Right lobe of liver (tissue), 4 donors: Measurements from ENCODE around the gene IL21R.

Experiments used
- POLR2A ChIP-seq: fragments of 450-650 bp; IDR thresholded peaks from one replicate; pipeline ENCODE4 v1.6.1; 2017; ENCODE audit warnings: antibody characterized with exemption, mild to moderate bottlenecking
- TF ChIP-seq, protein P1 (sequence below), 4 donors: fragments of 200-600 bp in 3 of 4; fragments of 450-650 bp in 1 of 4; IDR thresholded peaks; one replicate each; pipeline versions ENCODE4 v1.5.1 to v1.8.0; 2016 to 2022; ENCODE audit warnings: antibody characterized with exemption in 4 of 4, mild to moderate bottlenecking in 2 of 4
- donor health status: DM: no; HTN: no; CAD: no.
- donor health status: DM: no; HTN: no; CAD: no.
- donor health status: DM: no; HTN: yes; CAD: no.

DNA sequence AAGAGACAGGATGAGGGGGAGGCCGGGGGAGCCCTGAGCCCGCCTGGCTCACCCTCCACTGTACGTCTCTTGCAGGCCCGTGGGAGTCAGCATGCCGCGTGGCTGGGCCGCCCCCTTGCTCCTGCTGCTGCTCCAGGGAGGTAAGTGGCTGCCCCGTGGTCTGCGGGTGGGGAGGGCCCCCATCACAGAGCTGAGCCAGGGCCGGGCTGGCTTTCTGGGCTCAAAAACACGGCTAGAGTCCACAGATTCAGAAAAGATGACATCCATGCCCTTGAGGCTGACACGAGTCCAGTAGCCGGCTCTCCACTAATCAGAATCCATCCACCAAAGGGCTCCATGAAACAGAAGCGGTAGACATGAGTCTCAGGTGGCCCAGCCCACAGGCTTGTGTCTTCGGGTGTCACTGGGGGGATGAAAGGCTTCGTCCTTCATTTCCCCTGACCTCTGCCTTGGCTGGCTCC lies 28.0 kb downstream of the IL21R start:
- TF ChIP-seq, protein P1, sequence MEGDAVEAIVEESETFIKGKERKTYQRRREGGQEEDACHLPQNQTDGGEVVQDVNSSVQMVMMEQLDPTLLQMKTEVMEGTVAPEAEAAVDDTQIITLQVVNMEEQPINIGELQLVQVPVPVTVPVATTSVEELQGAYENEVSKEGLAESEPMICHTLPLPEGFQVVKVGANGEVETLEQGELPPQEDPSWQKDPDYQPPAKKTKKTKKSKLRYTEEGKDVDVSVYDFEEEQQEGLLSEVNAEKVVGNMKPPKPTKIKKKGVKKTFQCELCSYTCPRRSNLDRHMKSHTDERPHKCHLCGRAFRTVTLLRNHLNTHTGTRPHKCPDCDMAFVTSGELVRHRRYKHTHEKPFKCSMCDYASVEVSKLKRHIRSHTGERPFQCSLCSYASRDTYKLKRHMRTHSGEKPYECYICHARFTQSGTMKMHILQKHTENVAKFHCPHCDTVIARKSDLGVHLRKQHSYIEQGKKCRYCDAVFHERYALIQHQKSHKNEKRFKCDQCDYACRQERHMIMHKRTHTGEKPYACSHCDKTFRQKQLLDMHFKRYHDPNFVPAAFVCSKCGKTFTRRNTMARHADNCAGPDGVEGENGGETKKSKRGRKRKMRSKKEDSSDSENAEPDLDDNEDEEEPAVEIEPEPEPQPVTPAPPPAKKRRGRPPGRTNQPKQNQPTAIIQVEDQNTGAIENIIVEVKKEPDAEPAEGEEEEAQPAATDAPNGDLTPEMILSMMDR (IDR thresholded peaks at IDR 0.05), result no peak
- TF ChIP-seq POLR2A, result no peak
